Measurements from ENCODE around the gene PLA2G1B.
"Not testable (repeated sequence)": the region's sequence is repeated elsewhere in the genome, so short reads cannot be mapped to it uniquely, and the experiment has no call there.

DNA sequence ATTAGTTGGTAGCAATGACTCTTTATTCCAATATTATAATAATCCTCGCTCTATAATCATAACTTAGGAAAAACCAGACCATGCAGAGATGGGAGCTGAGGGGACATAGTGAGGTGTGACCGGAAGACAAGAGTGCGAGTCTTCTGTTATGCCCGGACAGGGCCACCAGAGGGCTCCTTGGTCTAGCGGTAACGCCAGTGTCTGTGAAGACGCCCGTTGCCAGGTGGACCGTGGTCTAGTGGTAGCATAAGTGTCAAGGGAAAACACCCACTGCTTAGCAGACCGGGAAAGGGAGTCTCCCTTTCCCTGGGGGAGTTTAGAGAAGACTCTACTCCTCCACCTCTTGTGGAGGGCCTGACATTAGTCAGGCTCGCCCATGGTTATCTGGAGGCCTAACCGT, 7.9 kb upstream of the PLA2G1B start:
- TF ChIP-seq, protein P1, sequence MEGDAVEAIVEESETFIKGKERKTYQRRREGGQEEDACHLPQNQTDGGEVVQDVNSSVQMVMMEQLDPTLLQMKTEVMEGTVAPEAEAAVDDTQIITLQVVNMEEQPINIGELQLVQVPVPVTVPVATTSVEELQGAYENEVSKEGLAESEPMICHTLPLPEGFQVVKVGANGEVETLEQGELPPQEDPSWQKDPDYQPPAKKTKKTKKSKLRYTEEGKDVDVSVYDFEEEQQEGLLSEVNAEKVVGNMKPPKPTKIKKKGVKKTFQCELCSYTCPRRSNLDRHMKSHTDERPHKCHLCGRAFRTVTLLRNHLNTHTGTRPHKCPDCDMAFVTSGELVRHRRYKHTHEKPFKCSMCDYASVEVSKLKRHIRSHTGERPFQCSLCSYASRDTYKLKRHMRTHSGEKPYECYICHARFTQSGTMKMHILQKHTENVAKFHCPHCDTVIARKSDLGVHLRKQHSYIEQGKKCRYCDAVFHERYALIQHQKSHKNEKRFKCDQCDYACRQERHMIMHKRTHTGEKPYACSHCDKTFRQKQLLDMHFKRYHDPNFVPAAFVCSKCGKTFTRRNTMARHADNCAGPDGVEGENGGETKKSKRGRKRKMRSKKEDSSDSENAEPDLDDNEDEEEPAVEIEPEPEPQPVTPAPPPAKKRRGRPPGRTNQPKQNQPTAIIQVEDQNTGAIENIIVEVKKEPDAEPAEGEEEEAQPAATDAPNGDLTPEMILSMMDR (IDR thresholded peaks at IDR 0.05), result peak; percentile 35 to 72 (median 57)
- TF ChIP-seq POLR2A (IDR thresholded peaks at IDR 0.05), result not testable (repeated sequence)

Data from heart left ventricle (tissue), 13 donors.